PC-9 (cell line): ENCODE results near the gene TXNDC16. TPM values are rescaled to one million over a fixed set of nuclear protein-coding genes. Genes with fewer than 3 reads are reported as not detected.

Experiments
- BruUV-seq: library from RNA; stranded (reverse); fragments of 400-500 nt; replicated peaks from 2 replicates; lab custom pipeline; 2021; lab: Mats Ljungman, UMichigan
- CTCF ChIA-PET: fragments of 300-600 bp; sonication (Branson Sonifier 250); formaldehyde crosslinking; loops from one replicate; lab custom pipeline; 2022; ENCODE audit warnings: antibody characterized with exemption; lab: Charles Lee
- POLR2A ChIA-PET: fragments of 300-600 bp; sonication (Branson Sonifier 250); formaldehyde crosslinking; loops from one replicate; lab custom pipeline; 2022; ENCODE audit warnings: antibody characterized with exemption; ENCODE audit not compliant: unreplicated experiment; lab: Charles Lee
- DNase-seq, 2 experiments: peaks; one replicate each; pipeline versions ENCODE4 v3.0.0 to v3.0.0-alpha.2; 2015 to 2022; ENCODE audit warnings: mixed read lengths in 1 of 2
- H2AFZ ChIP-seq: fragments of 200-600 bp; sonication (generic); 2 replicates; pipeline ENCODE4 v1.8.1; 2017; ENCODE audit warnings: antibody characterized with exemption
- H3F3A ChIP-seq: fragments of 200-600 bp; sonication (generic); 2 replicates; pipeline ENCODE4 v1.8.1; 2017; ENCODE audit warnings: antibody characterized with exemption, mild to moderate bottlenecking, low read depth; ENCODE audit not compliant: insufficient read depth
- H3K27ac ChIP-seq: fragments of 200-600 bp; sonication (generic); 2 replicates; pipeline ENCODE4 v1.6.1; 2016; ENCODE audit warnings: mixed run types
- H3K27me3 ChIP-seq: fragments of 200-600 bp; sonication (generic); 2 replicates; pipeline ENCODE4 v1.6.1; 2016; ENCODE audit warnings: low read depth, mixed run types; ENCODE audit not compliant: insufficient read depth
- H3K36me3 ChIP-seq: fragments of 200-600 bp; sonication (generic); 2 replicates; pipeline ENCODE4 v1.6.1; 2016; ENCODE audit warnings: low read depth, mixed run types
- H3K4me1 ChIP-seq: fragments of 200-600 bp; sonication (generic); replicated peaks from 2 replicates; pipeline ENCODE4 v1.6.1; 2016; ENCODE audit warnings: mixed run types; ENCODE audit not compliant: insufficient read depth
- H3K4me2 ChIP-seq: fragments of 200-600 bp; sonication (generic); 2 replicates; pipeline ENCODE4 v1.6.1; 2017; ENCODE audit warnings: mixed run types
- H3K4me3 ChIP-seq: fragments of 200-600 bp; sonication (generic); 2 replicates; pipeline ENCODE4 v1.6.1; 2016; ENCODE audit warnings: mixed run types
- H3K79me2 ChIP-seq: fragments of 200-600 bp; sonication (generic); 2 replicates; pipeline ENCODE4 v1.6.1; 2017; ENCODE audit warnings: low read depth, mixed run types
- H3K9me2 ChIP-seq: fragments of 200-600 bp; sonication (generic); 2 replicates; pipeline ENCODE4 v1.8.1; 2017; ENCODE audit warnings: mild to moderate bottlenecking; ENCODE audit not compliant: insufficient read depth
- H3K9me3 ChIP-seq: fragments of 200-600 bp; sonication (generic); 2 replicates; pipeline ENCODE4 v1.8.1; 2016; ENCODE audit warnings: low read depth; ENCODE audit not compliant: insufficient read depth
- H4K20me1 ChIP-seq: fragments of 200-600 bp; sonication (generic); 2 replicates; pipeline ENCODE4 v1.8.1; 2017; ENCODE audit not compliant: insufficient read depth
- EZH2 ChIP-seq: fragments of 200-600 bp; sonication (generic); IDR thresholded peaks from 2 replicates; pipeline ENCODE4 v1.8.0; 2017; ENCODE audit warnings: antibody characterized with exemption, low read depth
- intact Hi-C: fragments of 100-400 bp; cut with micrococcal nuclease; formaldehyde crosslinking; loops from one replicate; pipeline ENCODE4 v1.10.0; 2022; ENCODE audit not compliant: unreplicated experiment
- total RNA-seq: library from RNA; stranded (reverse); gene quantifications from 2 replicates; pipeline ENCODE4 v1.2.3, GENCODE V29; 2021
- TF ChIP-seq, protein P1 (sequence below): fragments of 200-600 bp; sonication (generic); conservative IDR thresholded peaks from 2 replicates; pipeline ENCODE4 v1.6.1; 2017; ENCODE audit warnings: mixed run types, antibody characterized with exemption, mild to moderate bottlenecking, moderate library complexity

Gene TXNDC16
- total RNA-seq, 1 experiment from 2014 or later = 5.7 TPM

DNA sequence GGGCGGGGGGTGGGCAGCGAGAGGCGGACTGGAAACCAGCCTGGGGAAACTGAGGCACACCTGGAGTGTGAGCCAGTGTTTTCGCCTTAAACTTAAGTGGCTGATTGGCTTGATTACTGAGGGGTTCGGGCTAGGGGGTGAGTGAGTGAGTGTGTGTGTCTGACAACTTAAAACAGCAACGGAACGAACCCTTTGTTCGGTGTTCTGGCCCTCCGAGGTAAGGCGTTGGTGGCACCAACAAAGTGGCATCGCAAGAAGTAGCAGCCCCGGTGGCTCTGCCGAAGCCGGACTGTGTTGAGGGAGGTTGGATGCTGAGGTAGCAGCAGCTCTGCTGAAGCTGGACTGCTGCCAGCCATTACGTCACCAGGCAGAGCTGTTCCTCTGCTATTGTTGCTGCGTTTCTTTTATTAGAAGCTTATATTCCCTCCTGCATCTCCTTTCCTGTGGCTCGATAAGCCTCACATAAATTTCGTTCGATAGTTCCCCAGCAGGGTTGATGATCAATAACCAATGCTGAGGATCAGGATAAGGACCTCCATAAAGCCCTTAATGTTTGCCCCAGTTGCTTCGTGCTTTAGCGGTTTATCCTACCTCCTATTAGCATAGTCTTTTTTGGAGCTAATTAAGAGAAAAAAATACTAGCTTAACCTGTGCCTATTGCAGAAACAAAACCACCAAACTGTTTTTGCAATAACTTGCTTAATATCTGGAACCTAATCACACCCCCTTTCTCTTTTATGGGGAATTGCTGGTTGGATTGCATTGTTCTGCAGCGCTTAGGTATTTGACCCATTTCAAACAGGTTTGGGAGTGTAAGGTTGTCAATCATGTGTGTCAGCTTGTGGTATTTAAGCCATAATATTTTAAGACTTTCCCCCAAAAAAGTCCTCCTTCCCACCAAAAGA, 1.6 kb upstream of the TXNDC16 start:
- TSS peak; percentile 47 for BruUV-seq
- no peaks in the 10 kb centered on the region for H3K9me3 ChIP-seq
- peak overlapping the region; percentile 100 for H3K4me2 ChIP-seq
- H4K20me1 ChIP-seq = no peaks in the 10 kb centered on the region
- CTCF ChIA-PET = interaction anchor here (0.6 kb wide), 1 partner anchor 34 kb away, joined by 3 read pairs; no protein-coding TSS in a partner anchor
- H3K27me3 ChIP-seq = no peaks in the 10 kb centered on the region
- H3K27ac ChIP-seq = no peak overlapping the region
- H3K4me1 ChIP-seq = peaks cover 21% of the 10 kb centered on the region
- POLR2A ChIA-PET = interaction anchor here (0.5 to 0.6 kb wide), 3 partner anchors 398 to 1563 kb away, joined by 3 to 7 read pairs (median 4); no protein-coding TSS in a partner anchor
- no peaks in the 10 kb centered on the region for H3K36me3 ChIP-seq
- no peak for TF ChIP-seq EZH2
- TF ChIP-seq, protein P1, sequence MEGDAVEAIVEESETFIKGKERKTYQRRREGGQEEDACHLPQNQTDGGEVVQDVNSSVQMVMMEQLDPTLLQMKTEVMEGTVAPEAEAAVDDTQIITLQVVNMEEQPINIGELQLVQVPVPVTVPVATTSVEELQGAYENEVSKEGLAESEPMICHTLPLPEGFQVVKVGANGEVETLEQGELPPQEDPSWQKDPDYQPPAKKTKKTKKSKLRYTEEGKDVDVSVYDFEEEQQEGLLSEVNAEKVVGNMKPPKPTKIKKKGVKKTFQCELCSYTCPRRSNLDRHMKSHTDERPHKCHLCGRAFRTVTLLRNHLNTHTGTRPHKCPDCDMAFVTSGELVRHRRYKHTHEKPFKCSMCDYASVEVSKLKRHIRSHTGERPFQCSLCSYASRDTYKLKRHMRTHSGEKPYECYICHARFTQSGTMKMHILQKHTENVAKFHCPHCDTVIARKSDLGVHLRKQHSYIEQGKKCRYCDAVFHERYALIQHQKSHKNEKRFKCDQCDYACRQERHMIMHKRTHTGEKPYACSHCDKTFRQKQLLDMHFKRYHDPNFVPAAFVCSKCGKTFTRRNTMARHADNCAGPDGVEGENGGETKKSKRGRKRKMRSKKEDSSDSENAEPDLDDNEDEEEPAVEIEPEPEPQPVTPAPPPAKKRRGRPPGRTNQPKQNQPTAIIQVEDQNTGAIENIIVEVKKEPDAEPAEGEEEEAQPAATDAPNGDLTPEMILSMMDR = no peak
- peak overlapping the region; percentile 65 for H3K4me3 ChIP-seq
- no peaks in the 10 kb centered on the region for H3K9me2 ChIP-seq
- no peaks in the 10 kb centered on the region for H3K79me2 ChIP-seq
- H3F3A ChIP-seq = 0 out of 2 replicates have a peak, but pooled peaks cover 4% of the 10 kb centered on the region
- H2AFZ ChIP-seq = peak overlapping the region; percentile 91
- DNase-seq = peak; percentile 74 to 75
- intact Hi-C loops = loop anchor here (2.0 to 5.0 kb wide), 2 partner anchors 147 to 398 kb away; partner anchors contain the start of gene FERMT2

DNA sequence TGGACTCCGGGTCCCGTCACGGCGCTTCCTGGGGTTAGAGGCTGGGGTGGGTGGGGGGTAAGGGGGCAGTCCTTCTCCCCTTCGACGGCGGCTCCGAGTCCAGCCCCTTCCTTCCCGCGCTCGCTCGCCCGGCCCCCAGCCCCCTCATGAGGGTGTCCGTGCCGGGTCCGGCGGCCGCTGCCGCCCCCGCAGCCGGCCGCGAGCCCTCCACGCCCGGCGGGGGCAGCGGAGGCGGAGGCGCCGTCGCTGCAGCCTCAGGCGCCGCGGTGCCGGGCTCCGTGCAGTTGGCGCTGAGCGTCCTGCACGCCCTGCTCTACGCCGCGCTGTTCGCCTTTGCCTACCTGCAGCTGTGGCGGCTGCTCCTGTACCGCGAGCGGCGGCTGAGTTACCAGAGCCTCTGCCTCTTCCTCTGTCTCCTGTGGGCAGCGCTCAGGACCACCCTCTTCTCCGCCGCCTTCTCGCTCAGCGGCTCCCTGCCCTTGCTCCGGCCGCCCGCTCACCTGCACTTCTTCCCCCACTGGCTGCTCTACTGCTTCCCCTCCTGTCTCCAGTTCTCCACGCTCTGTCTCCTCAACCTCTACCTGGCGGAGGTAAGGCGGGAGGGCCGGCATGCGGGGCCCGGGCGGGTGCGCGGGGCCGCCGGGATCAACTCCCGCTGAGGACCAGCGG, 831 bp upstream of the TXNDC16 start:
- ChIA-PET CTCF (no interaction called here), POLR2A (interaction anchor here (0.6 kb wide), 1 partner anchor 446 kb away, joined by 13 read pairs; no protein-coding TSS in a partner anchor)
- no TSS peak for BruUV-seq
- Histone ChIP-seq H3K9me2 (no peaks in the 10 kb centered on the region), H3K9me3 (no peaks in the 10 kb centered on the region), H3F3A (0 out of 2 replicates have a peak, but pooled peaks cover 4% of the 10 kb centered on the region), H3K4me3 (peak overlapping the region; percentile 65), H4K20me1 (no peaks in the 10 kb centered on the region), H3K27me3 (no peaks in the 10 kb centered on the region), H2AFZ (peak overlapping the region; percentile 91), H3K4me1 (peaks cover 21% of the 10 kb centered on the region), H3K27ac (no peak overlapping the region), H3K4me2 (peak overlapping the region; percentile 100), H3K36me3 (no peaks in the 10 kb centered on the region), H3K79me2 (no peaks in the 10 kb centered on the region)
- intact Hi-C loops = loop anchor here (2.0 to 5.0 kb wide), 2 partner anchors 148 to 399 kb away; partner anchors contain the start of gene FERMT2
- TF ChIP-seq, protein P1 = no peak
- TF ChIP-seq EZH2 = no peak
- DNase-seq = peak in 1 of 2 experiments; percentile 37

DNA sequence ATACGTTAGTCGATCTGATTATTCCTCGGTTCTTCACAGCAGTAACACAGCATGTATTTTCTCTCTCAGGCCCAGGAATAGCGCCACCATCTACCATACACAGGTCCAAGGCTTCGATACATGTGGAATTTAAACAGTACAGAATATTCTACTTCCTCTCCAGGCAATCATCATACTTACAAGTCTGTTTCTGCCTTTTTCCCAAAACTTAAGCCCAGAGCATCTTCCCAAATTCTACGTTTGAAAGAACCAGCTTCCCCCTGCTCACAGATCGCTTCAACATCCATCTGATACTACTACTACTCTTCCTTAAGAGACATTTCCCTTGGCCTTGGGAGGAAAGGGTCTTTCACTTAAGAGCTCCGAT, 626 bp downstream of the TXNDC16 start:
- H4K20me1 ChIP-seq = no peaks in the 10 kb centered on the region
- TF ChIP-seq, protein P1 = no peak
- peak overlapping the region; percentile 77 for H3K4me2 ChIP-seq
- no peak for DNase-seq
- H3K27ac ChIP-seq = peak overlapping the region; percentile 33; the same call in 1 of the 2 replicates
- no peaks in the 10 kb centered on the region for H3K9me2 ChIP-seq
- POLR2A ChIA-PET = interaction anchor here (0.5 to 0.6 kb wide), 2 partner anchors 175 to 186 kb away, joined by 4 to 15 read pairs; no protein-coding TSS in a partner anchor
- H2AFZ ChIP-seq = peak overlapping the region; percentile 95
- CTCF ChIA-PET = interaction anchor here (0.6 kb wide), 2 partner anchors 146 to 1847 kb away, joined by 3 to 7 read pairs; no protein-coding TSS in a partner anchor
- no peaks in the 10 kb centered on the region for H3K79me2 ChIP-seq
- peaks cover 21% of the 10 kb centered on the region for H3K4me1 ChIP-seq
- BruUV-seq = no TSS peak
- intact Hi-C loops = loop anchor here (2.0 to 5.0 kb wide), 2 partner anchors 149 to 401 kb away; partner anchors contain the start of gene FERMT2
- H3K9me3 ChIP-seq = no peaks in the 10 kb centered on the region
- peak overlapping the region; percentile 65 for H3K4me3 ChIP-seq
- H3K27me3 ChIP-seq = no peaks in the 10 kb centered on the region
- no peaks in the 10 kb centered on the region for H3K36me3 ChIP-seq
- H3F3A ChIP-seq = 0 out of 2 replicates have a peak, but pooled peaks cover 4% of the 10 kb centered on the region
